Fibroblast of pulmonary artery (primary cell): ENCODE data around the gene SMIM44.

Experiments
- DNase-seq: peaks from one replicate; pipeline ENCODE4 v3.0.0-alpha.2; 2010; ENCODE audit warnings: low read depth
- H3K4me3 ChIP-seq: replicated peaks from 2 replicates; pipeline ENCODE4 v1.5.1; 2011; ENCODE audit warnings: low read depth, mild to moderate bottlenecking, control low read depth, low read length, moderate library complexity
- TF ChIP-seq, protein P1 (sequence below): IDR thresholded peaks from 2 replicates; pipeline ENCODE4 v1.5.1; 2011; ENCODE audit warnings: mild to moderate bottlenecking, control low read depth, low read length, inconsistent platforms; ENCODE audit errors: missing control alignments

Gene SMIM44

DNA sequence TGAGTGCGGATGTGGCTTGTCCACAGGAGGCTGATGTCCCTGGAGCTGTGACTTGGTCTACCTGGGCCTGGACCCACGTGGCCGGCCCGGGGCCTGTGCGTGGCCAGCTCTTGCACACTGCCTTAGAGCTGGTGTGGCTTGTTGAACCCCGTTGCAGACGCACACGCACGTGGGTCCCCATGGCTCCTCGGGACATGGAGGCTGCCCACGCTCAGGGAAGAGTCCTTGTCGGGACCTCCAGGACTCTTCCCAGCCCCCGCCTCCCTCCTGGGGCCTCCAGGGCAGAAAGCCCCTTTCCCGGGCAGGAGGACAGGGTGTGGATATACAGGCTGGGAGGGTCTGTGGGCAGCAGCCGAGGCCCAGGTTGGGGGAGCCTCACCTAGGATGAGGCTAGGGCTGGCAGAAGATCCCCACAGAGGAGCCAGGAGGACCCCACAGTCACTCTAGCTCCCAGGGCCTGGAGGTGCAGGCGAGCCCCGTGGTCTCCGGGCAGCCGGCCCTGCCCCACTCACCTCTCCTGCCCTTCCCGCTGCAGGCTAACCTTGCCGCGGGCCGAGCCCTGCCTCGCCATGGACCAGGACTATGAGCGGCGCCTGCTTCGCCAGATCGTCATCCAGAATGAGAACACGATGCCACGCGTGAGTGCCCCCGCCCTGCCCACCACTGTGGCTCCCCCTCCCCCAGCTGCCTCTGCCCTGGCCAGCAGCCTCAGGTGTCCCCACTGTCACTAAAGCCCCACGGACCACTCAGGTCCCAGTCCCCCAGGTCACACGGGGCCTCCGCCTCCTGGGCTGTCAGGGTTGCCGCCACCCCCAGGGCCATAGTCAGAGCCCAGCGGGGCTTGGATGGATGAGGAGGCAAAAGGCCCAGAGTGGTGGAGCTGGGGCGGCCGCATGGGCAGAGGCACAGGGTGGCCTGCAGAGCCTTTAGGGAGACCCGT is 39.5 kb upstream of the SMIM44 start:
- TF ChIP-seq, protein P1, sequence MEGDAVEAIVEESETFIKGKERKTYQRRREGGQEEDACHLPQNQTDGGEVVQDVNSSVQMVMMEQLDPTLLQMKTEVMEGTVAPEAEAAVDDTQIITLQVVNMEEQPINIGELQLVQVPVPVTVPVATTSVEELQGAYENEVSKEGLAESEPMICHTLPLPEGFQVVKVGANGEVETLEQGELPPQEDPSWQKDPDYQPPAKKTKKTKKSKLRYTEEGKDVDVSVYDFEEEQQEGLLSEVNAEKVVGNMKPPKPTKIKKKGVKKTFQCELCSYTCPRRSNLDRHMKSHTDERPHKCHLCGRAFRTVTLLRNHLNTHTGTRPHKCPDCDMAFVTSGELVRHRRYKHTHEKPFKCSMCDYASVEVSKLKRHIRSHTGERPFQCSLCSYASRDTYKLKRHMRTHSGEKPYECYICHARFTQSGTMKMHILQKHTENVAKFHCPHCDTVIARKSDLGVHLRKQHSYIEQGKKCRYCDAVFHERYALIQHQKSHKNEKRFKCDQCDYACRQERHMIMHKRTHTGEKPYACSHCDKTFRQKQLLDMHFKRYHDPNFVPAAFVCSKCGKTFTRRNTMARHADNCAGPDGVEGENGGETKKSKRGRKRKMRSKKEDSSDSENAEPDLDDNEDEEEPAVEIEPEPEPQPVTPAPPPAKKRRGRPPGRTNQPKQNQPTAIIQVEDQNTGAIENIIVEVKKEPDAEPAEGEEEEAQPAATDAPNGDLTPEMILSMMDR = no peak
- H3K4me3 ChIP-seq = no peak overlapping the region
- DNase-seq = no peak

DNA sequence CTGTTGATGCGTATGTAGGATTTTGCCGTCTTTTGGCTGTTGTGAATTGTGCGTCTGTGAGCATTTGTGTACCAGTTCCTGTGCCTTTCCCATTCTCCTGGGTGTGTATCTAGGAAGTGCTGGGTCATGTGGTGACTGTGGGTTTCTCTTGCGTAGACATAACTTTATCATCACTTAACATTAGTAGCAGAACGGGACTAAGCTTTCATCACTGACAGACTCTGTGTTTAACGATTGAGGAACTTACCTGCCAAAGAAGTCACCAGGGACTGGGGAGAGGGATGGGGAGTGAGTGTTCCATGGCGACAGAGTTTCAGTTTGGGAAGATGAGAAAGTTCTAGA is 37.8 kb upstream of the SMIM44 start:
- TF ChIP-seq, protein P1 = no peak
- no peak for DNase-seq
- no peak overlapping the region for H3K4me3 ChIP-seq

DNA sequence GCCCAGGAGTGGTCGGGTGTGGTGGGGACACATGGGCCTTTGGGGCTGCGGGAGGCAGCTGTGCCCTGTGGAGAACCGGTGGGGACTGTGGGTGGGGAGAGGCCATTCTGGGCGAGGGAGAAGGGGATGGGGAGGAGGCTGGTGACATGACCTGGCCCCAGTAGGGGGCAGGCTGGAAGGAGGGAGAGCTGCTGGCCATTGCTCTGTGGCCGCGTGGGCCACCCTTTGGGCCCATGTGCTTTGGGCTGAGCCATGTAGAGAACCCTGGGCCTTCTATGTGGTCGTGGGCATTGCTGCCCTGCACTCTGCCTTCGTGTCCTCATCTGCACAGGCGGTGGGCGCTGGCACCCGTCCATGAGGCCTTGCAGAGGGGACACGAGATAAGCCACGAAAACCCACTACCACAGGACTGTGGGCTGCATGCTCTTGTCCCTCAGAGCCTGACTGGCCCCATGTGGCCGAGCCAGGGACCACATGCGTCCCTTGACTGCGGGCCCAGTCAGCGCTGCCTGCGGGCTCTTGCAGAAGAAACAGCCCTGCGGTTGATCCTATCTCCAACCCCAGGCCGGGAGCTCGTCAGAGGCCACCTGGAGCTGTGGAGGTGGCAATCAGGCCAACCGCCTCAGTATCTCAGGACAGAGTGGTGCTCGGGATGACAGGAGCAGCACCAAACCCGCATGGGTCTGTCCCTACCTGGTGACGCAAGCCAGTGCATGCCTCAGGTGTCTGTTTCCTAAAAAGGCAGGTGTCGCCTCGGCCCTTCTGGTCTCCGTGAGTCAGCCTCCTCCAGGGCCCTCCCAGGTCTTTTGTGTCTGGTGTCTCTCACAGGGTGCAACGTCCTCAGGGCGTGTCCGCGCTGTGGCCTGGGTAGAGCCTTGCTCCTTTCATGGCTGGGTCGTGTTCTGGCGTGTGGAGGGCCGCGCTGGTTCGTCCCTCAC is 37.2 kb upstream of the SMIM44 start:
- H3K4me3 ChIP-seq = no peak overlapping the region
- TF ChIP-seq, protein P1 = no peak
- DNase-seq = no peak

DNA sequence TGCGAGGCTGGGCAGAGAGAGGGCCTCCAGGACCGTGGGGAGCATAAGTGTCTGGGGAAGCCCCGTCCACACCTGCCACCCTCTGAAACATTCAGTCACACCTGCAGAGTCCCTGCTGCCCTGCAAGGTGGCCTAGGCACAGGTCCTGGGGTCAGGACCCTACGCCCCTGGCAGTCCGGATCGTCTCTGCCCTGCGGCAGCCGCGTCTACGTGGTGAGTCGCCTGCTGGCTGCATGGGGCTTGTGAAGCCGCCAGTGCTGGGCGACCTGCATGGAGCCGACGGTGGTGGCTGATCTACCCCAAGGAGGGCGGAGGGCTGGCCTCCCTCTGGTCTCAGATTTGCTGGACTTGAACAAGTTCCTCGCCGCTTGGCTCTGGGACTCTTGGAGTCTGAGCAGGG is 35.9 kb upstream of the SMIM44 start:
- no peak for DNase-seq
- TF ChIP-seq, protein P1 = no peak
- no peak overlapping the region for H3K4me3 ChIP-seq

DNA sequence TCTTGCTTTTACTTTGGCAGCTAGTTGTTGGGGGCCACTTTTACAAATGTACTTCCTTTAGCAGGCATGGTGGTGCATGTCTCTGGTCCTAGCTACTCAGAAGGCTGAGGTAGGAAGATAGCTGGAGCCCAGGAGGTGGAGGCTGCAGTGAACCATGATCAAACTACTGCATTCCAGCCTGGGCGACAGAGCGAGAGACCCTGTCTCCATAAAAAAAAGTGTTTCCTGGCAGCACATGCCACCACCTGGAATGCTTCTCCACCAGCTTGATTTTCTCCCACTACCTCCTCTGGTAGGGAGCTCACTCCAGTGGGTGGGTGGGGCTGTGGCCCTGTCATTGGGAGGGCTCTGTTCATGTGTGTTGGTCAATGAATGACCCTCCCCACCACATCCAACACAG is 35.4 kb upstream of the SMIM44 start:
- no peak for DNase-seq
- H3K4me3 ChIP-seq = no peak overlapping the region
- TF ChIP-seq, protein P1 = no peak

DNA sequence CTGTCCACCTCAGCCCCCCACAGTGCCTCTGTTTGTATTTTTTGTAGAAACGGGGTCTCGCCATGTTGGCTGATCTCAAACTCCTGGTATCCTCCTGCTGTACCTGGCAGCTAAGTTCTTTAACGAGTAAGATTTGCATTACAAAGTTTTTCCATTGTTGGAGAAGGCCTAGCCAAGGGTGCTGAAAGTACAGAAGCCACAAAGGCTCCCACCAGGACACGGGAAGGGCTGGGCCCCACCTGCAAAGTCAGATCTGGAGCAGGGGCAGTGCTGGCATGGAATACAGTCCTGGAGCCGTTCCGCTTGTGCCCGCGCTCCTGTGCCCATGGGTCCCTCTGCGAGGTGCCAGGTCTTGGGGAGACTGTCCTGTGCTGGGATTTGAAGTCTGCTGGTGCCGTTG is 35.0 kb upstream of the SMIM44 start:
- DNase-seq = no peak
- no peak overlapping the region for H3K4me3 ChIP-seq
- TF ChIP-seq, protein P1 = no peak
